Measurements from ENCODE around the gene ADSL.

DNA sequence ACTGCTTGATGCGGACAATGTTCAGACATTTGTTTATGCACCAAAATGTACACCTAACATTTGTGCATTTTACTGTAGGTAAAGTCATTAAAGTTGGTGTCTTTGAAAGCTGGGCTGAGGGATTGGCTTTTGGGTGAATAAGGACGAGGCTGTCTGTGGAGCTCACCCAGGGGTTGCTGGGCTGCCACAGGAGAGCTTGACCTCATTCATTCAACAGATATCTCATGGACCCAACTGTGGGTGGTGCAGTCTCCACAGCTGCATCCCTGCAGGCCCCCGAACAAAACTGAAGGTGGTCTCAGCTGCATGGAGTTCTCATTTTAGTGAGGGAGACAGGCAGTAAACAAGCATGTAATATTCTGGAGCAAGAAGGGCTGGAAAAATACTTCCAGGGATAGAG lies 56.8 kb downstream of the ADSL start:
- TF ChIP-seq JUND (IDR thresholded peaks at IDR 0.05; ENCODE audit: borderline replicate concordance, low read depth, low read length), result no peak
- no peak for TF ChIP-seq JUND (tag; IDR thresholded peaks at IDR 0.05; ENCODE audit: borderline replicate concordance, low read depth, low read length)
- TF ChIP-seq, protein P1, sequence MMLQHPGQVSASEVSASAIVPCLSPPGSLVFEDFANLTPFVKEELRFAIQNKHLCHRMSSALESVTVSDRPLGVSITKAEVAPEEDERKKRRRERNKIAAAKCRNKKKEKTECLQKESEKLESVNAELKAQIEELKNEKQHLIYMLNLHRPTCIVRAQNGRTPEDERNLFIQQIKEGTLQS (IDR thresholded peaks at IDR 0.05), result no peak
- TF ChIP-seq, protein P1 (CRISPR knock-in tag; conservative IDR thresholded peaks at IDR 0.05), result no peak
- no peak for TF ChIP-seq HCFC1 (IDR thresholded peaks at IDR 0.05; ENCODE audit: low read depth, low read length)
- no peak for TF ChIP-seq MEF2D (tag; conservative IDR thresholded peaks at IDR 0.05; ENCODE audit: low read depth)
- TF ChIP-seq RBBP5 (IDR thresholded peaks at IDR 0.05; ENCODE audit: borderline replicate concordance, insufficient read depth, low read length, poor library complexity, severe bottlenecking), result no peak
- no peak for TF ChIP-seq PTBP1 (IDR thresholded peaks at IDR 0.05; ENCODE audit: low read depth, low read length)

Data from K562 (cell line).